GM20431 (cell line): ENCODE data around the gene GADL1.

Experiments
- in situ Hi-C: fragments of 300-500 bp; cut with MseI, MboI; formaldehyde crosslinking; loops from one replicate; pipeline ENCODE4 v1.15.0; 2020; ENCODE audit warnings: low sequenced_read_pairs; ENCODE audit not compliant: unreplicated experiment

GADL1 gene

GRCh38 chr3:30819067-30819798, 75.2 kb downstream of the GADL1 start:
- in situ Hi-C loops = no loop called here

- in situ Hi-C loops = no loop called here
Measured at GRCh38 chr3:30813734-30814133, 80.7 kb downstream of the GADL1 start.

- in situ Hi-C loops = no loop called here
Measured at GRCh38 chr3:30811151-30811795, 83.2 kb downstream of the GADL1 start.

- in situ Hi-C loops = no loop called here
Measured at GRCh38 chr3:30810625-30811024, 83.8 kb downstream of the GADL1 start.

- in situ Hi-C loops = no loop called here
Measured at GRCh38 chr3:30805695-30806094, 88.8 kb downstream of the GADL1 start.

- in situ Hi-C loops = no loop called here
Measured at GRCh38 chr3:30804984-30805383, 89.5 kb downstream of the GADL1 start.

GRCh38 chr3:30795176-30795575, 99.3 kb downstream of the GADL1 start:
- in situ Hi-C loops = loop anchor here (25.0 kb wide), 1 partner anchor 967 kb away; no protein-coding TSS in a partner anchor

GRCh38 chr3:30793740-30794139, 100.7 kb downstream of the GADL1 start:
- in situ Hi-C loops = loop anchor here (25.0 kb wide), 1 partner anchor 969 kb away; no protein-coding TSS in a partner anchor

GRCh38 chr3:30790150-30790549, 104.3 kb downstream of the GADL1 start:
- in situ Hi-C loops = loop anchor here (25.0 kb wide), 1 partner anchor 972 kb away; no protein-coding TSS in a partner anchor

- in situ Hi-C loops = loop anchor here (25.0 kb wide), 1 partner anchor 976 kb away; no protein-coding TSS in a partner anchor
Measured at GRCh38 chr3:30786365-30786764, 108.1 kb downstream of the GADL1 start.

GRCh38 chr3:30779686-30780287, 114.7 kb downstream of the GADL1 start:
- in situ Hi-C loops = loop anchor here (25.0 kb wide), 1 partner anchor 983 kb away; no protein-coding TSS in a partner anchor

- in situ Hi-C loops = loop anchor here (25.0 kb wide), 1 partner anchor 983 kb away; no protein-coding TSS in a partner anchor
Measured at GRCh38 chr3:30778933-30779332, 115.5 kb downstream of the GADL1 start.

- in situ Hi-C loops = loop anchor here (25.0 kb wide), 1 partner anchor 985 kb away; no protein-coding TSS in a partner anchor
Measured at GRCh38 chr3:30777426-30778113, 116.9 kb downstream of the GADL1 start.

- in situ Hi-C loops = loop anchor here (25.0 kb wide), 1 partner anchor 986 kb away; no protein-coding TSS in a partner anchor
Measured at GRCh38 chr3:30776186-30776815, 118.2 kb downstream of the GADL1 start.

- in situ Hi-C loops = loop anchor here (25.0 kb wide), 1 partner anchor 987 kb away; no protein-coding TSS in a partner anchor
Measured at GRCh38 chr3:30775040-30775439, 119.4 kb downstream of the GADL1 start.

- in situ Hi-C loops = loop anchor here (25.0 kb wide), 1 partner anchor 363 kb away; no protein-coding TSS in a partner anchor
Measured at GRCh38 chr3:30774062-30774461, 120.4 kb downstream of the GADL1 start.

- in situ Hi-C loops = loop anchor here (25.0 kb wide), 1 partner anchor 367 kb away; no protein-coding TSS in a partner anchor
Measured at GRCh38 chr3:30770387-30770786, 124.1 kb downstream of the GADL1 start.

- in situ Hi-C loops = loop anchor here (25.0 kb wide), 1 partner anchor 368 kb away; no protein-coding TSS in a partner anchor
Measured at GRCh38 chr3:30768703-30769550, 125.5 kb downstream of the GADL1 start.
